NT2/D1 (cell line): ENCODE measurements around the gene MAN1A1.

Experiments used
- SUZ12 ChIP-seq: IDR thresholded peaks from 2 replicates; pipeline ENCODE4 v1.6.1; 2011; ENCODE audit not compliant: insufficient read length, insufficient read depth; ENCODE audit errors: extremely low read depth
- ZNF274 ChIP-seq: IDR thresholded peaks from 2 replicates; pipeline ENCODE4 v1.6.1; 2011; ENCODE audit warnings: mild to moderate bottlenecking, low read depth, low read length

- TF ChIP-seq SUZ12 (no peak), ZNF274 (no peak)
Measured at GRCh38 chr6:119171088-119171841, 178.3 kb downstream of the MAN1A1 start.
